VCaP (cell line): ENCODE measurements around the gene SPINT3.
"Not testable (repeated sequence)": the region's sequence is repeated elsewhere in the genome, so short reads cannot be mapped to it uniquely, and the experiment has no call there.

Source experiments
- H3K27ac ChIP-seq: fragments of 450-650 bp; 2 replicates; pipeline ENCODE4 v1.5.1; 2017
- TF ChIP-seq, protein P1 (sequence below): fragments of 450-650 bp; conservative IDR thresholded peaks from 2 replicates; pipeline ENCODE4 v1.5.1; 2017; ENCODE audit warnings: mild to moderate bottlenecking, moderate library complexity

The SPINT3 gene

DNA sequence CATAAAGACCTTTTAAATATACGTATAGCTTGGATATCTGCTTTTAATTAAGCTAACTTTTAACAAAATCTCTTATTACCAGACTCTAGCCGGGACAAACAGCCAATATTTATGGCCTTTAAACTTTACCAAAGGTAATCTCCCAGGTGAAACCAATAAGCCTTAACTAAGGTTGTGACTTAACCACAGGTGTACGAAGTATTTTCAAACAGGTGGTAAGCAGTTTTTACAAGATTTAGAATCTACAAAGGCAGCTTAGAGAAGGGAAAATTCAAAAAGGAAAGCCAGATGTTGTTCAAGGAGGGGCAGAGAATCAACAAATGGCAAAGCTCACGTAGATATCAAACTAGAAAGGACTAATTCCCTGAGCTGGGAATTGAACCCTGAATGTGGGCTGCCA is 30.0 kb downstream of the SPINT3 start:
- TF ChIP-seq, protein P1, sequence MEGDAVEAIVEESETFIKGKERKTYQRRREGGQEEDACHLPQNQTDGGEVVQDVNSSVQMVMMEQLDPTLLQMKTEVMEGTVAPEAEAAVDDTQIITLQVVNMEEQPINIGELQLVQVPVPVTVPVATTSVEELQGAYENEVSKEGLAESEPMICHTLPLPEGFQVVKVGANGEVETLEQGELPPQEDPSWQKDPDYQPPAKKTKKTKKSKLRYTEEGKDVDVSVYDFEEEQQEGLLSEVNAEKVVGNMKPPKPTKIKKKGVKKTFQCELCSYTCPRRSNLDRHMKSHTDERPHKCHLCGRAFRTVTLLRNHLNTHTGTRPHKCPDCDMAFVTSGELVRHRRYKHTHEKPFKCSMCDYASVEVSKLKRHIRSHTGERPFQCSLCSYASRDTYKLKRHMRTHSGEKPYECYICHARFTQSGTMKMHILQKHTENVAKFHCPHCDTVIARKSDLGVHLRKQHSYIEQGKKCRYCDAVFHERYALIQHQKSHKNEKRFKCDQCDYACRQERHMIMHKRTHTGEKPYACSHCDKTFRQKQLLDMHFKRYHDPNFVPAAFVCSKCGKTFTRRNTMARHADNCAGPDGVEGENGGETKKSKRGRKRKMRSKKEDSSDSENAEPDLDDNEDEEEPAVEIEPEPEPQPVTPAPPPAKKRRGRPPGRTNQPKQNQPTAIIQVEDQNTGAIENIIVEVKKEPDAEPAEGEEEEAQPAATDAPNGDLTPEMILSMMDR = no peak
- no peak overlapping the region for H3K27ac ChIP-seq

DNA sequence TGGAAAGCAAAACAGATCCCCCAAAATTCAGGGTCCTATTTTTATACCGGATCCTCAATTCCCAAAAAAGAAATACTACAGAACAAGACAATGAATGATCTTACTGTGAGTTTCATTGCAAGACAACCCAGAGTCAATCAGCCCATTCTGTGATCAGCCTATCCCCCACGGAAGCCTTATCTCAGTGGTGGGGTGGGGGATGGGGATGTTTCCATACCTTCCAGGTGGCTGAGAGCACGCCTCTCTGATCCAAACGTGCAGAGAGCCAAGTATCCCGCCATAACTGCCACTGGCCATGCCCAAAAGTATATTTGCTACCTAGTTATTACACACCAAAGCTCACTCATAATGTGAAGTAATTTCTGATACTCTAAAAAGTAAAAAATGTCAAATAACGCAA is 30.7 kb downstream of the SPINT3 start:
- H3K27ac ChIP-seq = no peak overlapping the region
- TF ChIP-seq, protein P1 = no peak

DNA sequence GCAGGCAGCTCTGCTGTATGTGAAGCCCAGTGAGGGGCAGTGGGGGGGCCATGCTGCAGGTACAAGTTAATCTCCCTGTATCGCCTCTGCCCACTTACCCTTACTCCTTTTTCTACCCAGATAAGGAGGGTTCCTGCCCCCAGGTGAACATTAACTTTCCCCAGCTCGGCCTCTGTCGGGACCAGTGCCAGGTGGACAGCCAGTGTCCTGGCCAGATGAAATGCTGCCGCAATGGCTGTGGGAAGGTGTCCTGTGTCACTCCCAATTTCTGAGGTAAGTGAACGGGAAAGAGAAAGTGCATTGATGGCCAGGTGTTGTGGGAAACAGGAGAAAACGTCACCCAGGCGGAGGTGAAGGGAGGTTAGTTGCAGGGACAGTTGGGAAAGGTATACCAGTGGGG is 35.6 kb downstream of the SPINT3 start:
- TF ChIP-seq, protein P1 = no peak
- no peak overlapping the region for H3K27ac ChIP-seq

DNA sequence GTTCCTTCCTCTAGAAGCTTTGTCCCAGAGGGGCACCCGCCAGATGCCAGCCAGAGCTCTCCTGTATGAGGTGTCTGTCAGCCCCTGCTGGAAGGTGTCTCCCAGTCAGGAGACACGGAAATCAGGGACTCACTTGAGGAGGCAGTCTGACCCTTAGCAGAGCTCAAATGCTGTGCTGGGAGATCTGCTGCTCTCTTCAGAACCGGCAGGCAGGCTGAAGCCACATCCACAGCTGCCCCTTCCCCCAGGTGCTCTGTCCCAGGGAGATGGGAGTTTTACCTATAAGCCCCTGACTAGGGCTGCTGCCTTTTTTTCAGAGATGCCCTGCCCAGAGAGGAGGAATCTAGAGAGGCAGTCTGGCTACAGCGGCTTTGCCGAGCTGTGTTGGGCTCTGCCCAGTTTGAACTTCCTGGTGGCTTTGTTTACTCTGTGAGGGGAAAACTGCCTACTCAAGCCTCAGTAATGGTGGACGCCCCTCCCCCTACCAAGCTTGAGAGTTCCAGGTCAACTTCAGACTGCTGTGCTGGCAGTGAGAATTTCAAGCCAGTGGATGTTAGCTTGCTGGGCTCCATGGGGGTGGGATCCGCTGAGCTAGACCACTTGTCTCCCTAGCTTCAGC is 37.8 kb downstream of the SPINT3 start:
- not testable (repeated sequence) for H3K27ac ChIP-seq

DNA sequence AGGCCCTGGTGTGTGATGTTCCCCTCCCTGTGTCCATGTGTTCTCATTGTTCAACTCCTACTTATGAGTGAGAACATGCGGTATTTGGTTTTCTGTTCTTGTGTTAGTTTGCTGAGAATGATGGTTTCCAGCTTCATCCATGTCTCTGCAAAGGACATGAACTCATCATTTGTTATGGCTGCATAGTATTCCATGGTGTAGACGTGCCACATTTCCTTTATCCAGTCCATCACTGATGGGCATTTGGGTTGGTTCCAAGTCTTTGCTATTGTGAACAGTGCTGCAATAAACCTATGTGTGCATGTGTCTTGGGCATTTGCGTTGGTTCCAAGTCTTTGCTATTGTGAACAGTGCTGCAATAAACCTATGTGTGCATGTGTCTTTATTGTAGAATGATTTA is 43.1 kb downstream of the SPINT3 start:
- H3K27ac ChIP-seq = not testable (repeated sequence)

DNA sequence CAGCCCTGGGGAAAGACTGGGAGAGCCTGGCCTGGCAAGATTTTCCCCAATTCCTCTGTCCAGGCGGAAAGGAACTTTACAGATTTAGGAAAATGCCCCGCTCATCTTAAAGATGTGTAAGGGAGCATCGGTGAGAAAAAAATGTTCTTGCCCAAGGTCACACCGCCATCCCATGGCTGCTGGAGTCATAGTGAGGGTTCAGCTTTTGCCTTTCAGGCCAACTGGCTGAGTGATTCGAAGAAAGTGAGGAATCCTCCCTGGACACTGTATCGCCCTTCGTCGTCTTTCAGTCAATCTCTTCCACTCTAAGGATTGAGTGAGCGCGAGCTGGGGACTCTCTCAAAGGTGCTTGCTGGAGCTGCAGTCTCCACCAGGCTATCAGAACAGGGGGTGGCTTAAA is 44.5 kb downstream of the SPINT3 start:
- peak overlapping the region; percentile 77 for H3K27ac ChIP-seq
- TF ChIP-seq, protein P1 = peak; percentile 71

DNA sequence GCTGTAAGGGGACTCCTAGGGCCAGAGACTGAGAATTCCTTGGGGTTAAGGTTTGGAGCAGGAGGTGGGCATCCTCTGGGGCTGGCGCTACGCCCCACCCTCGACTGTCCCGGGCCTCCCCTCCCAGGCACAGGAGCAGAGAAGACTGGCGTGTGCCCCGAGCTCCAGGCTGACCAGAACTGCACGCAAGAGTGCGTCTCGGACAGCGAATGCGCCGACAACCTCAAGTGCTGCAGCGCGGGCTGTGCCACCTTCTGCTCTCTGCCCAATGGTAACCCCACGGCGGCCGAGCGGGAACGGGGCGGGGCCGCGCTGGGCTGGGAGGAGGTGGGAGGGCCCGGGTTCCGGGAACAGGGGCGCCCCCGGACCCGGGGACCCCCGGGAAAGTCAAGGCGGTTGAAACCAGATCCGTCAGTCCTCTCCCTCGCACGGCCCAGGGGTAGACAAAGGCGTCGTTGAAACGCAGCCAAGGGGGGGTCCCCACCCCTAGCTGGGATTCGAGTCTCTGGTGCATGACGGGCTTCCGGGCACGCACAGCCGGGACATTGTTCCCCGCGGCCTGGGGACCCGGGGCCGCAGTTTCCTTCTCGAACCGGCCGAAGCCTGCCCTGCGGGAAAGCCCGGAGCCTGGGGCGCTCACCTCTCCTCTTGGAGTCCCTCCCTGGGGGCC is 45.0 kb downstream of the SPINT3 start:
- TF ChIP-seq, protein P1 = no peak
- H3K27ac ChIP-seq = peak overlapping the region; percentile 77

DNA sequence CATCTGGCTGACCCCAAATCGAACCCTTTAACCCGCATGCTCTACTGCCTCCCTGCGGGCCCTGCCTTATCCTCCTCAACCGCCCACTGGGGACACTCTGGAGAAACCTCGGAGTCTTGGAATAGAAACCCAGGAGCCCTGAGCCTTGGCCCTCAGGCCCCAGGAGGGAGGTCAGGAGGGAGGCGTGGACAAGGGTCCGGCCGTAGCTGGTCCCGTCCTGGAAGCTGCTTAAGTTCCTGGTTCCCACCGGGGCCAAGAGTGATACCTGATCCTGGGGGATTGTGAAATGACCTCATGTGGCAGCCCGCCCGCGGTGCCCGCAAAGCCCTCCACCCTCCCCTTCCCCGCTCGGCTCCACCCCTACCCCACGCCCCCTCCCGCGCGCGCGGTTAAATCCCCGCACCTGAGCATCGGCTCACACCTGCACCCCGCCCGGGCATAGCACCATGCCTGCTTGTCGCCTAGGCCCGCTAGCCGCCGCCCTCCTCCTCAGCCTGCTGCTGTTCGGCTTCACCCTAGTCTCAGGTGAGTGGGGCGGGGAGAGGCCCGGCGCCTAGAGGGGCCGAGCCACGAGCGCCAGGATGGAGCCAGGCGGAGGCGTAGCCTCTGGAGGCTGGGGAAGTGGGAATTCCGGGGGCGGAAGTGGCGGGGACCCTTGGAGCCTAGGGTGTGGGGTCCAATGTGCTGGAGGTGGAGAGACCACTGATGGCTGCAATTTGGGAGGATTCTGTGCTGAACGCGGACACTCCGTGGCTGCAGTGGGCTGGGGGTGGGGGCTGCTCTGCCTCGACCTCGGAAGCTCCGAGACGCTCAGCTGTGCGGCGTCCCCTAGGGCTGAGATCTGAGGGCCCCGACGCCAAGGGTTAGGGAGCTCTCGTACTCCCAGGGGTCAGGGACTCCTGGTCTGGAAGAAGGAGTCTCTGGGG is 45.8 kb downstream of the SPINT3 start, which contains the start of gene WFDC2:
TSS of gene WFDC2 (plus strand) at position 418 of the 926 bp plus-strand sequence. CDS start at position 447, 29 bp downstream.
- TF ChIP-seq, protein P1 = no peak
- peak within 1 kb of the TSS; percentile 85 for H3K27ac ChIP-seq
